Neural cell (in vitro differentiated cells): ENCODE results near the gene PLCL2.

Experiments
- CTCF ChIP-seq: fragments of 450-650 bp; IDR thresholded peaks from 2 replicates; pipeline ENCODE4 v1.5.1; 2014; ENCODE audit warnings: antibody characterized with exemption, mild to moderate bottlenecking, moderate library complexity; ENCODE audit not compliant: poor library complexity, severe bottlenecking
- EP300 ChIP-seq: fragments of 450-650 bp; conservative IDR thresholded peaks from 2 replicates; pipeline ENCODE4 v1.6.1; 2014; ENCODE audit warnings: antibody characterized with exemption, mild to moderate bottlenecking, moderate library complexity; ENCODE audit not compliant: poor library complexity, severe bottlenecking
- EZH2 ChIP-seq: fragments of 200-600, 300-800 bp; shearing (Covaris generic), sonication (generic); IDR thresholded peaks from 2 replicates; pipeline ENCODE4 v1.6.1; 2014; ENCODE audit warnings: antibody characterized with exemption, low read length, borderline replicate concordance, mild to moderate bottlenecking; ENCODE audit not compliant: insufficient read depth, poor library complexity, severe bottlenecking
- MXI1 ChIP-seq: fragments of 450-650 bp; conservative IDR thresholded peaks from 2 replicates; pipeline ENCODE4 v1.6.1; 2014; ENCODE audit warnings: antibody characterized with exemption, mild to moderate bottlenecking; ENCODE audit not compliant: poor library complexity, severe bottlenecking
- POLR2AphosphoS5 ChIP-seq: IDR thresholded peaks from 2 replicates; pipeline ENCODE4 v1.6.1; 2012
- RAD21 ChIP-seq: fragments of 450-650 bp; conservative IDR thresholded peaks from 2 replicates; pipeline ENCODE4 v1.6.1; 2014; ENCODE audit warnings: antibody characterized with exemption, mild to moderate bottlenecking, moderate library complexity
- REST ChIP-seq: IDR thresholded peaks from 2 replicates; pipeline ENCODE4 v1.6.1; 2012; ENCODE audit warnings: borderline replicate concordance
- SMC3 ChIP-seq: fragments of 450-650 bp; conservative IDR thresholded peaks from 2 replicates; pipeline ENCODE4 v1.6.1; 2014; ENCODE audit warnings: antibody characterized with exemption, mild to moderate bottlenecking, moderate library complexity; ENCODE audit not compliant: poor library complexity
- TAF1 ChIP-seq: IDR thresholded peaks from 2 replicates; pipeline ENCODE4 v1.6.1; 2012; ENCODE audit warnings: low read depth

- TF ChIP-seq CTCF = no peak
- TF ChIP-seq EZH2 = no peak
- TF ChIP-seq POLR2AphosphoS5 = no peak
- TF ChIP-seq REST = no peak
- TF ChIP-seq EP300 = no peak
- no peak for TF ChIP-seq TAF1
- TF ChIP-seq RAD21 = no peak
- no peak for TF ChIP-seq SMC3
- no peak for TF ChIP-seq MXI1
Observed at GRCh38 chr3:16836505-16837237, 48.1 kb upstream of the PLCL2 start.
